Heart left ventricle (tissue), 13 donors: ENCODE measurements around the gene STIM1.

ENCODE experiments used
- CTCF ChIP-seq, 12 donors: fragments of 200-600 bp; sonication (generic) in 4 of 12; IDR thresholded peaks; one replicate each; pipeline versions ENCODE4 v1.5.0 to v1.8.0; 2018 to 2022; ENCODE audit warnings: antibody characterized with exemption in 12 of 12, mild to moderate bottlenecking in 5 of 12
- POLR2A ChIP-seq, 2 donors: fragments of 450-650 bp; IDR thresholded peaks; one replicate each; pipeline ENCODE4 v1.6.1; 2017; ENCODE audit warnings: antibody characterized with exemption in 2 of 2, mild to moderate bottlenecking in 2 of 2, moderate library complexity in 2 of 2
- donor health status: ischemic (EF 13 %, LVEDD 7.1; RV severe dilation, severe dysfunction).
- donor health status: DM: no; HTN: yes; CAD: no.
- donor health status: DM: no; HTN: no; CAD: no.
- donor health status: ischemic (EF 25% LVEDD 6.9; RV normal size, moderate dysfunction).
- donor health status: ischemic (EF 25% LVEDD 5.7; RV mildly dilated, moderate dysfunction).
- donor health status: ischemic (EF 35%, LVEDD 5.7; RV mildly dilated, moderate dysfunction).
- donor health status: nonischemic (EF 11% LVEDD 7.7; RV severe dilation, severe dysfunction).
- donor health status: DM: yes; HTN: yes; CAD: no.
- donor health status: PGD.
- donor health status: ischemic (EF 29% LVEDD 5.4; RV normal size, mild dysfunction).
- donor health status: nonischemic (EF 23%, LVEDD 6.1; RV moderate dilation, normal function).

GRCh38 chr11:3956038-3956437 is 100.6 kb downstream of the STIM1 start:
- TF ChIP-seq CTCF (IDR thresholded peaks at IDR 0.05) (no peak), POLR2A (IDR thresholded peaks at IDR 0.05) (no peak)
